NCI-H82 treated with DMSO at 0.1 percent for 48 hours (cell line): ENCODE results near the gene AHNAK2.

Source experiments
- DNase-seq: peaks from one replicate; lab custom pipeline; 2025; ENCODE audit not compliant: unreplicated experiment; lab: John Stamatoyannopoulos, UW

The AHNAK2 gene

GRCh38 chr14:104973385-104974145, 4.6 kb downstream of the AHNAK2 start:
- DNase-seq, result no peak

GRCh38 chr14:104973135-104973384, 5.1 kb downstream of the AHNAK2 start:
- DNase-seq, result no peak

GRCh38 chr14:104972301-104973134, 5.7 kb downstream of the AHNAK2 start:
- DNase-seq, result no peak

GRCh38 chr14:104971447-104972240, 6.5 kb downstream of the AHNAK2 start:
- no peak for DNase-seq

- DNase-seq, result no peak
Measured at GRCh38 chr14:104970231-104971068, 7.7 kb downstream of the AHNAK2 start.

GRCh38 chr14:104969741-104970230, 8.4 kb downstream of the AHNAK2 start:
- no peak for DNase-seq

- no peak for DNase-seq
Measured at GRCh38 chr14:104968541-104969401, 9.4 kb downstream of the AHNAK2 start.

- no peak for DNase-seq
Measured at GRCh38 chr14:104968153-104968527, 10.0 kb downstream of the AHNAK2 start.

- DNase-seq, result no peak
Measured at GRCh38 chr14:104967386-104968152, 10.6 kb downstream of the AHNAK2 start.

GRCh38 chr14:104966981-104967385, 11.2 kb downstream of the AHNAK2 start:
- no peak for DNase-seq

- DNase-seq, result no peak
Measured at GRCh38 chr14:104966261-104966865, 11.8 kb downstream of the AHNAK2 start.

- no peak for DNase-seq
Measured at GRCh38 chr14:104965561-104966231, 12.5 kb downstream of the AHNAK2 start.

- no peak for DNase-seq
Measured at GRCh38 chr14:104964546-104964945, 13.6 kb downstream of the AHNAK2 start.

GRCh38 chr14:104957146-104958113, 20.7 kb downstream of the AHNAK2 start:
- DNase-seq, result no peak

GRCh38 chr14:104956290-104956890, 21.8 kb downstream of the AHNAK2 start:
- DNase-seq, result no peak

- DNase-seq, result no peak
Measured at GRCh38 chr14:104955396-104955770, 22.8 kb downstream of the AHNAK2 start.
